ACHN (cell line): ENCODE data around the gene OR2T35.
A peak's percentile ranks its signal among the peaks of the same experiment; 100 is the strongest.

ENCODE experiments used
- DNase-seq: peaks from one replicate; pipeline ENCODE4 v3.0.0-alpha.2; 2015
- in situ Hi-C: cut with HindIII; loops from 2 replicates; pipeline ENCODE4 v1.10.0; 2017; ENCODE audit warnings: low sequenced_read_pairs, low pct_ligation_motif_present, low pct_unique_long_range_greater_than_20kb

The OR2T35 gene

DNA sequence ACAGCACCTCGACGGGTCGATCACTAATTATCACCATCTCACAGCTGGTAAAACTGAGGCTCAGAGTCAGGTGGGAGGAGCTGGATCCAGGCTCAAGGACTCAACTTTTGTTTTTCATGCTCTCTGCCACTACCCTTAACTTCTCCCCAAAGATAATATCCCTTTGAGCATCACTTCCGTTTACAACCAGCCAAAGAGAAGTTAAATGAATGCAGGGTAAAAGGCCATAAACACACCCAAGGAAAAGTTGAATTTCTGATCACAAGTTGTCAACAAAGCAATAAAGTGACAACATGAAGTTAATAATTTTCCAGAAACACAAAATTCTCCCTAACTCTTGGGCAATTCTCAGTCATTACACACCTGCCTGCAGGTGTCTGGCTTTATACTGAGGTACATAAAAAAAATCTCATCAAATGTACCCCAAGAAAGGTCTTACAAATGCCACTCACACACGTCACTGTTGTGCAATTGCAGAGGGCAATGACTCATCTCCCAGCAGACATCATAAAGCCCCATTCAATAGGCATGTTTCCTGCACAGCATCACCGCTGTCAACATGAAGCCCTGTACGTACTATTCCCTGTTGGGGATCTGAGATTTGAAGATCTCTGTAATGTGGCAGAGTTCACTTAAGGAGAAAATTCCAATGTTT lies 13.6 kb downstream of the OR2T35 start:
- in situ Hi-C loops, result no loop called here
- no peak for DNase-seq

DNA sequence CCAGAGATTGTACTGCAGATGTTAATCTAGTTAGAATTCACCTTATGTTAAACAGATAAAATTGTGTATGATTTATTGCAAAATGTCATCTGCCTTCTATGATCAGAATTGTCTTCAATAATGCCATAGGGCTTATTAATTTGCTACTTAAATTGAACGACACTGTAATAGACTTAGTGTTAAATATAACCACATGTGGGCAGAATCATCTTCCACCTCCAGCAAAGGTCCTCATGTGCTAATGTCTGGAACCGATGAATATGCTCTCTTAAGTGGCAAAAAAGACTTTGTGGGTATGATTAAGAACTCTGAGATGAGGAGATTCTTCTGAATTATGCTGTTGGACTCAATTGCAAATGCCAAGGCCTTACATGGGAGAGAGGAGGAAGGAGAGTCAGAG lies 14.5 kb downstream of the OR2T35 start:
- no peak for DNase-seq
- in situ Hi-C loops, result no loop called here

DNA sequence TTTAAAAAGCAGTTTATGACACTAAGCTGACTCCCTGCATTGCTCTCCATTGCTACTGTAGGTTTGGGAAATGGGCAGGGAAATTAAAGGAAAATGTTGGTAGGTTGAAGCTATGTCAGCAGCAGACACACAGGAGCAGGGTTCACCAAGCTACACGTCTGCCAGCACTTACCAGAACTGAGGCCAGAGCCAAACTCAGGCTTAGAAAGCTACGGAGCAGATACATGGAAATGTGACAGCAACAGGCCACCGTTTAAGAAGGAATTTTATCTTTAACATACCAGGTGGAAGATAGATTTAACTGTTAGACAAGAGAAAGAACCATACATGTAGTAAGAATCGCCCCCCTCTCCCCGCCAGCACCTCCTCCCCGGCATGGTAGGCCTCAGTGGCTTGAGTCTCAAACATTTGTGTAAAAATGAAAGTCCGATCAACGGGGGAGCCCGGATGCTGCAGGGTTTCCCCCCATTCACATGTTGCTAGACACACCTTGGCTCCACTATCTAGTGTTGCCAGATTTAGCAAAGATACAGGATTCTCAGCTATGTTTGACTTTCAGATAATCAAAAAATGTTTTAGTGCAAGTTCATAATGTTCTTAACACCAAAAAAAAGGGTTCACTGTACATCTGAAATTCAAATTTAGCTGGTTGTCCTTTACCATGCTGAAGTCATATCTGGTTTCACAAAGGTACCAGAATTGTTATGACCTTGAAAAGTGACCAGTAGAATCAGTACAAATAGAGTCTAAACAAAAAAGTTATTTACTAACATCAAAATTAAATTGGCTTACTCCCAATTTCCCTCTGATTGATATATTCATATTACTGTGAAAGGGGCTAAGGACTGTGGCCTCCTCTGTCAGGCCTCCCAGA lies 16.9 kb downstream of the OR2T35 start:
- in situ Hi-C loops, result no loop called here
- no peak for DNase-seq

DNA sequence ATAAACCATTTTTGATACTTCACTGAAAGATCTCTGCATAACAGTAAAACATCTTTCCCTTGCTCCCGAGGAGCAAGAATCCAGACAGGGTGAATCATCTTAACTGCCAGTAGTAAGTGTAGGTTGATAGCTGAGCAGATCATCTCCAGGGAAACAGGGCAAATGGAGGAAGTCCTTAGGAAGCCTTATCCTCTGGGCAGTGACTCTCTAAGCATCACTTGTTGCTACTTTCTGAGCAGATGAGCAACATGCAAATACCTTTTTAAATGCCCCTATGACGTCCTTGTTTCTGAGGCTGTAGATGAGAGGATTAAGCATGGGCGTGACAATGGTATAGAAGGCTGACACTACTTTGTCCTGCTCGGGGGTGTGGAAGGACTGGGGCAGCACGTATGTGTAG lies 19.1 kb downstream of the OR2T35 start:
- no peak for DNase-seq
- in situ Hi-C loops, result no loop called here

- no peak for DNase-seq
- in situ Hi-C loops, result no loop called here
Observed at GRCh38 chr1:248625166-248625565, 19.9 kb downstream of the OR2T35 start.

DNA sequence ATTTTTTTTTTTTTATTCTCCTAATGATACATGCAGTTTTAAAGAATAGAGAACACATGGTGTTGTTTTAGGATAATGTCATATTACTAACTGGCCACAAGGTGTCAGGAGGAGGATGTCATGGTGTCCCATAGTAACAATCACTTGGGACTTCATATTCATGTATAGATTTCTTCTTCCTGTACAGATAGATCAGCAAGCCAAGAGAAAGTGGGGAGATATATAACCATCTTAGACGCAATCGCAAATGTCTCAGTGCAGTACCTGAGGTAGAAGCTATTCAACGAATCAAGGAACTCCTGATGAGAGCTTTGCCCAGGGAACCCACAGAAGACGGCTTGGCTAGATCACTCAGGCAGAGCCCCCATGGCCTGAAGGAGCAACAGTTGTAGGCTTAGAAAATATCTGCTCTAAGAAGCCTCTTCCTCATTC lies 22.5 kb downstream of the OR2T35 start:
- in situ Hi-C loops, result no loop called here
- DNase-seq, result peak; percentile 54

DNA sequence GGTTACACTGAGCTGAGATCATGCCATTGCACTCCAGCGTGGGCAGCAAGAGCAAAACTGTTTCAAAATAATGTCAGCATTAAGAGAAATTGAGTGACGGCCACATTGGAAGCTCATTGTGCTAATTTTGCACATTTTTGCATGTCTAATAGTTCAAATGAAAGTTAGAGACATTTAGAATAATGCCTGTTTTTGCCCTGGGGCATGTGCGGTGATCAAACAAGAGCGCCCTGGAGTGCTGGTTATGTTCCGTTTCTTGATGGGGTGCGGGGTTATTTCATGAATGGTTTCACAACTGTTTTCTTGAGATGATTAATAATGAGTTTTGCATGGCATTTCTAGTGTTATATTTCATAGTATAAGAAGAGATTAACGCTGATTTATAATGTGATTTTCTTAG lies 23.3 kb downstream of the OR2T35 start:
- in situ Hi-C loops, result no loop called here
- no peak for DNase-seq

- in situ Hi-C loops, result no loop called here
- DNase-seq, result peak; percentile 67
Observed at GRCh38 chr1:248618878-248619277, 26.2 kb downstream of the OR2T35 start.

- in situ Hi-C loops, result no loop called here
- no peak for DNase-seq
Observed at GRCh38 chr1:248618119-248618518, 27.0 kb downstream of the OR2T35 start.

DNA sequence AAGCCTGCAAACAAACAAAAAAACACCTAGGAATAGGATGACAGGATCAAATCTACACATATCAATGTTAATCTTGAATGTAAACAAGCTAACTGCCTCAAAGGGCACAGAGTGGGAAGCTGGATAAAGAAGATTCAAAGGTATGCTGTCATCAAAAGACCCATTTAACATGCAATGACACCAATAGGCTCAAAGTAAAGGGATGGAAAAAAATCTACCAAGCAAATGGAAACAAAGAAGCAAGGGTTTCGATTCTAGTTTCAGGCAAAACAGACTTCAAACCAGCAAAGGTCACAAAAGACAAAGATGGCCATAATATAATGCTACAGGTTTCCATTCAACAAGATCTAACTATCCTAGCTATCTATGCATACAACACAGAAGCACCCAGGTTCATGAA lies 31.3 kb downstream of the OR2T35 start:
- in situ Hi-C loops, result no loop called here
- DNase-seq, result no peak

DNA sequence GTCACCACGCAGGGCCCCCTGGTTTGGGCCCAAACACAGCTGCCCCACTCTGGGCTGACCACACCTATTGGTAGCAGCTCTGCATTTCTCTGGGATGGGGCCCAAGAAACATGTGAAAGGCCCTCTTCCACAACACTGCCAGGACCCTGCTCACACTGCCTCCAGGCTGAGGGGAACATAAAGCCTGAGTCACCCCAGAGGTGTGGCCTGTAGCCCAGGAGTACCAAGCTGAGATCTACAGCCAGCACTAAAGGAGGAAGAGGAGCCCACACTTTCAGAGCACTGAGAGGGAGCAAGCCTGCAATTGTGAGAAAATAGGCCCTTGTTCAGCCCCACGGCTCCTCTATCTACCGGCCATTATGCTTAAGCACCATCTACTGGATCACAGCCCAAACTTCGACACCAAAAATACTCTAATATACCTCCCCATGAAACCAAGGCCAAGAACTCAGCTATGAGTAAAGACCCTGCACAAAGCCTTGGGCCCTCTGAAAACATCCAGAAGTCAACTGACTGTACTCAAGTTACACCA lies 33.1 kb downstream of the OR2T35 start:
- in situ Hi-C loops, result no loop called here

DNA sequence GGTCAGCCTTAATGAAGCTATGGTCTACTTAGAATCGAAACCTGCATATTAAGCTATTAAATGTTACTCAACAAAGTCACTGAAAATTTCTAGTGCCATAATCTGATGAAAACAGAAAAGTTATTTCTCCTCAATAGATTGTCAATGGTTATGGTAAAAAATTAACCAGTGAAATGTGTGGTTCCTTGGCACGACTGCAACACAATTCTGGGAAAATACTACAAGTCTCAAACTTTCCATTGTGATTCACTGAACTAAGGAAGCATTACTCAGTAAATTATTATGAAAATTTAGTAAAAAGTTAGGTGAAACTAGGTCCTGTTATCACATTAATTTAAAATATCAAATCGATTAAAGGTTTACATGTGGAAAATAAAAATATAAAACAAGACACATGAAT lies 34.8 kb downstream of the OR2T35 start:
- in situ Hi-C loops, result no loop called here

More for the DNA sequence above, 33.1 kb downstream of the OR2T35 start:
- DNase-seq, result no peak

GRCh38 chr1:248599396-248599795 lies 45.7 kb downstream of the OR2T35 start:
- in situ Hi-C loops, result no loop called here
- DNase-seq, result no peak

More for the DNA sequence above, 34.8 kb downstream of the OR2T35 start:
- DNase-seq, result no peak

- in situ Hi-C loops, result no loop called here
- DNase-seq, result no peak
Observed at GRCh38 chr1:248597589-248597988, 47.5 kb downstream of the OR2T35 start, which contains the start of gene OR2T10. Gene OR2T10, minus strand, starts transcription at chr1:248597700. Its CDS starts 3,932 bp downstream, at chr1:248593768.

DNA sequence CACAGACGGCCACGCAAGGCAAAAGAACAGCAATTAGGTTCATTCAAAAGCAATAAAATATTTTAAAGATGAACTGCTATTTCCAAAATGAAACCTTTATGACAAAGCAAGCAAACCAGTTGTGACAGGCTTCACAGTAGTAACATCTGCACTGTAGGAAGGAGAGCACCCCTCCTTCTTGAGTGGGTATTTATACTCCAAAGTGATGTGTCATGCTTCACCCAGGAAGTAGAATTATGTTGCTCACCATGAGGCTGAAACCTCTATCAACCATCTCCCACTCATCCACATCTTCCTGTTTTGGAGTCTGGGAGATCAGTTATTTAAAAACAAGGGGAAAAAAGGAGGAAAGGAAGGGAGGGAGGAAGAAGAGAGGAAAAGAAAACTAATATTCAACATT lies 48.5 kb downstream of the OR2T35 start:
- in situ Hi-C loops, result no loop called here
- DNase-seq, result no peak

GRCh38 chr1:248593226-248593625 lies 51.9 kb downstream of the OR2T35 start:
- in situ Hi-C loops, result no loop called here
- DNase-seq, result no peak

GRCh38 chr1:248592655-248593054 lies 52.4 kb downstream of the OR2T35 start:
- no peak for DNase-seq
- in situ Hi-C loops, result no loop called here

DNA sequence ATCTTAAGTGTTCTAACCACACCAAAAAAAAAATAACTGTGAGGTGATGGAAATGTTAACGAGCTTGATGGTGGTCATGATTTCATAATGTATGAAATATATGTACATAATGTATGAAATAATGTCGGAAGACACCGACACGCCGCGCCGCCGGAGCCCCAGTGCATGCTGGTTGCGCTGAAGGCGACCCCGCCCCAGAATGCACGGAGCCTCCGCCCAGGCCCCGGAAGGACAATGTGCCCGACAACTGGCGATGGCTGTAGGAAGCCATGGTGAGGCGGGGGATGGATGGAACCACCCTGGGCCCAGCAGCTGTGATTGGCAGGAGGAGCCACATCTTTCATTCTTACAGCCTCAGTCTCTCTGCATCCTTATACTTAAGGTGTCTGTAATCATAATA lies 55.0 kb downstream of the OR2T35 start:
- DNase-seq, result no peak
- in situ Hi-C loops, result no loop called here

- no peak for DNase-seq
- in situ Hi-C loops, result no loop called here
Observed at GRCh38 chr1:248589334-248589733, 55.7 kb downstream of the OR2T35 start.
